K562 (cell line): Measurements from ENCODE around the gene DLGAP1. TPM values are rescaled to one million over a fixed set of nuclear protein-coding genes. Genes with fewer than 3 reads are reported as not detected.
A peak's percentile ranks its signal among the peaks of the same experiment; 100 is the strongest.

Source experiments
- E2F8 ChIP-seq: fragments of 450-650 bp; IDR thresholded peaks from 2 replicates; pipeline ENCODE4 v1.7.1; 2018; ENCODE audit warnings: mild to moderate bottlenecking, low read depth; ENCODE audit not compliant: partially characterized antibody
- ELF4 ChIP-seq: fragments of 450-650 bp; formaldehyde crosslinking; IDR thresholded peaks from 2 replicates; pipeline ENCODE4 v1.4.0; 2022; ENCODE audit warnings: missing genetic modification characterization
- HBP1 ChIP-seq: fragments of 450-650 bp; formaldehyde crosslinking; IDR thresholded peaks from 2 replicates; pipeline ENCODE4 v1.4.0; 2022; ENCODE audit warnings: missing genetic modification characterization
- HDGF ChIP-seq: fragments of 450-650 bp; IDR thresholded peaks from 2 replicates; pipeline ENCODE4 v1.6.1; 2016
- SMARCB1 ChIP-seq: IDR thresholded peaks from 2 replicates; pipeline ENCODE4 v1.6.1; 2011; ENCODE audit warnings: improper control_type of control experiment, low read depth; ENCODE audit not compliant: insufficient read length
- SMARCE1 ChIP-seq: fragments of 450-650 bp; IDR thresholded peaks from 2 replicates; pipeline ENCODE4 v1.7.1; 2016; ENCODE audit warnings: mild to moderate bottlenecking
- ZBTB49 ChIP-seq: sonication (generic); formaldehyde crosslinking; IDR thresholded peaks from 2 replicates; pipeline ENCODE4 v1.8.0; 2022; ENCODE audit warnings: missing genetic modification reagents, mild to moderate bottlenecking, borderline replicate concordance
- polyA plus RNA-seq, 8 experiments: library from polyadenylated mRNA; depleted of rRNA in 4 of 8; stranded (reverse) in 5 of 8; unstranded in 3 of 8; fragments of >200 nt; fragmentation: Nextera tagmentation in 2 of 8; fragmentation: Illumina TruSeq in 1 of 8; extraction: Ambion mirVana in 2 of 8; extraction: Trizol in 1 of 8; gene quantifications; 2 replicates each; pipeline versions ENCODE4 v1.2.1 to v1.2.3, GENCODE V29; 2011 to 2014; ENCODE audit warnings: inconsistent platforms in 1 of 8, missing spikeins in 1 of 8
- total RNA-seq, 7 experiments: library from RNA; depleted of rRNA in 6 of 7; stranded (reverse); fragments of >200 nt in 6 of 7; fragmentation: Illumina TruSeq in 2 of 7; extraction: Trizol in 2 of 7; gene quantifications; 2 replicates each; pipeline versions ENCODE4 v1.2.1 to v1.2.3, GENCODE V29; 2011 to 2021; ENCODE audit warnings: low replicate concordance in 1 of 7

The DLGAP1 gene
- total and polyA plus RNA-seq, 9 of the 15 experiments (the other 6 are each of a cell fraction or from before 2014, with no cell fraction given): 0.04 to 0.22 (median 0.08) TPM

- TF ChIP-seq E2F8 (no peak), HDGF (no peak), ZBTB49 (CRISPR knock-in tag) (no peak), SMARCE1 (peak; percentile 28; the same call in 1 of the 2 replicates), ELF4 (CRISPR knock-in tag) (no peak), SMARCB1 (no peak), HBP1 (CRISPR knock-in tag) (no peak)
These were observed 823.2 kb downstream of the DLGAP1 start (continued) for GRCh38 chr18:3631887-3632286.
